IMR-90 (cell line): ENCODE results near the gene ANXA1.

Experiments
- CEBPB ChIP-seq: IDR thresholded peaks from 2 replicates; pipeline ENCODE4 v1.6.1; 2012; ENCODE audit warnings: low read depth, low read length, improper control_type of control experiment
- CHD1 ChIP-seq: IDR thresholded peaks from 2 replicates; pipeline ENCODE4 v1.6.1; 2012; ENCODE audit warnings: low read depth, low read length, improper control_type of control experiment
- MAFK ChIP-seq: IDR thresholded peaks from 2 replicates; pipeline ENCODE4 v1.6.1; 2012; ENCODE audit warnings: low read depth, low read length, improper control_type of control experiment
- MAZ ChIP-seq: IDR thresholded peaks from 2 replicates; pipeline ENCODE4 v1.6.1; 2012; ENCODE audit warnings: low read depth, mild to moderate bottlenecking, low read length, improper control_type of control experiment, moderate library complexity, borderline replicate concordance
- MXI1 ChIP-seq: IDR thresholded peaks from 2 replicates; pipeline ENCODE4 v1.6.1; 2012; ENCODE audit warnings: low read depth, mild to moderate bottlenecking, low read length, moderate library complexity, borderline replicate concordance
- POLR2A ChIP-seq: IDR thresholded peaks from 2 replicates; pipeline ENCODE4 v1.6.1; 2012; ENCODE audit warnings: mild to moderate bottlenecking, low read depth, low read length
- RAD21 ChIP-seq: IDR thresholded peaks from 2 replicates; pipeline ENCODE4 v1.6.1; 2012; ENCODE audit warnings: low read length, improper control_type of control experiment
- RCOR1 ChIP-seq: IDR thresholded peaks from 2 replicates; pipeline ENCODE4 v1.6.1; 2012; ENCODE audit warnings: mild to moderate bottlenecking, low read length, improper control_type of control experiment; ENCODE audit not compliant: insufficient replicate concordance
- RFX5 ChIP-seq: IDR thresholded peaks from 2 replicates; pipeline ENCODE4 v1.8.0; 2012; ENCODE audit warnings: low read depth, mild to moderate bottlenecking, low read length, moderate library complexity
- TF ChIP-seq, protein P1 (sequence below): conservative IDR thresholded peaks from 2 replicates; pipeline ENCODE4 v1.5.1; 2012; ENCODE audit warnings: mild to moderate bottlenecking, low read depth, low read length, improper control_type of control experiment
- TF ChIP-seq, protein P2 (sequence below): fragments of 150-350 bp; IDR thresholded peaks from 2 replicates; pipeline ENCODE4 v1.6.1; 2017; ENCODE audit warnings: mild to moderate bottlenecking, antibody characterized with exemption, low read length, low read depth

DNA sequence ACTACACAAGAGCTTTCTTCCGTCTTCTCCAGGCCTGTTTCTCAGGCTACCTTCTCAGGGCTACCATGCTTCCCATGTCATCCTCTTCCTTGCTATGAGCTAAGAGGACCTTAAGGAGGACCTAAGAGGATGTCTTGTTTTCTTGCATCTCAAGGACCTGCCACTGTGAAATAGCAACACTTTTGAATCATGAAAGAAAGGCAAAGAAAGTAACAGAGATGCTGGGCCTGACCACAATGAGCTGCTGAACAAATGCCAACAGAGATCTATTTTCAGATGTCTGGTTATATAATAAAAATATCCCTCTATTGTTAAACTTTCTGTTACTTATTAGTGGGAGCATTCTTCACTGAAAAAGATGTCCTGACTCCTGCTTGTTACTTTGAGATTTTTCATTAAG is 36.7 kb upstream of the ANXA1 start:
- TF ChIP-seq, protein P1, sequence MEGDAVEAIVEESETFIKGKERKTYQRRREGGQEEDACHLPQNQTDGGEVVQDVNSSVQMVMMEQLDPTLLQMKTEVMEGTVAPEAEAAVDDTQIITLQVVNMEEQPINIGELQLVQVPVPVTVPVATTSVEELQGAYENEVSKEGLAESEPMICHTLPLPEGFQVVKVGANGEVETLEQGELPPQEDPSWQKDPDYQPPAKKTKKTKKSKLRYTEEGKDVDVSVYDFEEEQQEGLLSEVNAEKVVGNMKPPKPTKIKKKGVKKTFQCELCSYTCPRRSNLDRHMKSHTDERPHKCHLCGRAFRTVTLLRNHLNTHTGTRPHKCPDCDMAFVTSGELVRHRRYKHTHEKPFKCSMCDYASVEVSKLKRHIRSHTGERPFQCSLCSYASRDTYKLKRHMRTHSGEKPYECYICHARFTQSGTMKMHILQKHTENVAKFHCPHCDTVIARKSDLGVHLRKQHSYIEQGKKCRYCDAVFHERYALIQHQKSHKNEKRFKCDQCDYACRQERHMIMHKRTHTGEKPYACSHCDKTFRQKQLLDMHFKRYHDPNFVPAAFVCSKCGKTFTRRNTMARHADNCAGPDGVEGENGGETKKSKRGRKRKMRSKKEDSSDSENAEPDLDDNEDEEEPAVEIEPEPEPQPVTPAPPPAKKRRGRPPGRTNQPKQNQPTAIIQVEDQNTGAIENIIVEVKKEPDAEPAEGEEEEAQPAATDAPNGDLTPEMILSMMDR: no peak
- no peak for TF ChIP-seq MAFK
- TF ChIP-seq RCOR1: no peak
- TF ChIP-seq POLR2A: no peak
- TF ChIP-seq MXI1: no peak
- no peak for TF ChIP-seq CEBPB
- no peak for TF ChIP-seq MAZ
- no peak for TF ChIP-seq RFX5
- no peak for TF ChIP-seq RAD21
- TF ChIP-seq, protein P2, sequence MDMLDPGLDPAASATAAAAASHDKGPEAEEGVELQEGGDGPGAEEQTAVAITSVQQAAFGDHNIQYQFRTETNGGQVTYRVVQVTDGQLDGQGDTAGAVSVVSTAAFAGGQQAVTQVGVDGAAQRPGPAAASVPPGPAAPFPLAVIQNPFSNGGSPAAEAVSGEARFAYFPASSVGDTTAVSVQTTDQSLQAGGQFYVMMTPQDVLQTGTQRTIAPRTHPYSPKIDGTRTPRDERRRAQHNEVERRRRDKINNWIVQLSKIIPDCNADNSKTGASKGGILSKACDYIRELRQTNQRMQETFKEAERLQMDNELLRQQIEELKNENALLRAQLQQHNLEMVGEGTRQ: no peak
- TF ChIP-seq CHD1: no peak
